Measurements from ENCODE around the gene PITPNC1.

The PITPNC1 gene

DNA sequence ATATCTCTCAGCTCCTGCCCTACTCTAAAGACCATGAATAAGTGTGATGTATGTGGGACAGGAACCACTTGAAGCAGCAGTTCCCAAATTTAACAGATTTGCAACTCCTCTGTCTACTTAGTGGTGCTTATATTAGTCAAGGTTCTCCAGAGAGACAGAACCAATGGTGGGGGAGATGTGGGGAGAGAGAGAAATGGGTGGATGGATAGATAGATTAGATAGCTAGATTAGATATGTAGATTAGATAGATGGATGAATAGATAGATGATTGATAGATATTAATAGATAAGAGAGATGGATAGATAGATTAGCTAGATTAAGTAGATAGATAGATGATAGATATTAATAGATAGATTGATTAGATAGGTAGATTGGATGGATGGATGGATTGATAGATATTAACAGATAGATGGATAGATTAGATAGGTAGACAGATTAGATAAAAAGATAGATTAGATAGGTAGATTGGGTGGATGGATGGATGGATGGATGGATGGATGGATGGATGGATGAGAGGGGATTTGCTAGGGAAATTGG, 186.7 kb downstream of the PITPNC1 start:
- no peak overlapping the region for H3K4me3 ChIP-seq (ENCODE audit: low read depth, low read length)
- DNase-seq (ENCODE audit: low read depth): no peak
- TF ChIP-seq, protein P1, sequence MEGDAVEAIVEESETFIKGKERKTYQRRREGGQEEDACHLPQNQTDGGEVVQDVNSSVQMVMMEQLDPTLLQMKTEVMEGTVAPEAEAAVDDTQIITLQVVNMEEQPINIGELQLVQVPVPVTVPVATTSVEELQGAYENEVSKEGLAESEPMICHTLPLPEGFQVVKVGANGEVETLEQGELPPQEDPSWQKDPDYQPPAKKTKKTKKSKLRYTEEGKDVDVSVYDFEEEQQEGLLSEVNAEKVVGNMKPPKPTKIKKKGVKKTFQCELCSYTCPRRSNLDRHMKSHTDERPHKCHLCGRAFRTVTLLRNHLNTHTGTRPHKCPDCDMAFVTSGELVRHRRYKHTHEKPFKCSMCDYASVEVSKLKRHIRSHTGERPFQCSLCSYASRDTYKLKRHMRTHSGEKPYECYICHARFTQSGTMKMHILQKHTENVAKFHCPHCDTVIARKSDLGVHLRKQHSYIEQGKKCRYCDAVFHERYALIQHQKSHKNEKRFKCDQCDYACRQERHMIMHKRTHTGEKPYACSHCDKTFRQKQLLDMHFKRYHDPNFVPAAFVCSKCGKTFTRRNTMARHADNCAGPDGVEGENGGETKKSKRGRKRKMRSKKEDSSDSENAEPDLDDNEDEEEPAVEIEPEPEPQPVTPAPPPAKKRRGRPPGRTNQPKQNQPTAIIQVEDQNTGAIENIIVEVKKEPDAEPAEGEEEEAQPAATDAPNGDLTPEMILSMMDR (IDR thresholded peaks at IDR 0.05; ENCODE audit: insufficient read depth, low read depth, low read length, missing control alignments): no peak

DNA sequence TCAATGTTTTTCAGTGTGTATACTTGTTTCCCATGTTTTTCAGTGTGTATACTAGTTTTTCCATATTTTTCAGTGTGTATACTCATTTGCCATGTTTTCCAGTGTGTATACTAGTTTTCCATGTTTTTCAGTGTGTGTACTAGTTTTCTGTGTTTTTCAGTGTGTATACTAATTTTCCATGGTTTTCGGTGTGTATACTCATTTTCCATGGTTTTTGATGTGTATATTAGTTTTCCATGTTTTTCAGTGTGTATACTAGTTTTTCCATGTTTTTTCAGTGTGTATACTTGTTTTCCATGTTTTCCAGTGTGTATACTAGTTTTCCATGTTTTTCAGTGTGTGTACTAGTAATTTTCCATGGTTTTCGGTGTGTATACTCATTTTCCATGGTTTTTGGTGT, 188.0 kb downstream of the PITPNC1 start:
- H3K4me3 ChIP-seq (ENCODE audit: low read depth, low read length): no peak overlapping the region
- DNase-seq (ENCODE audit: low read depth): no peak
- TF ChIP-seq, protein P1 (IDR thresholded peaks at IDR 0.05; ENCODE audit: insufficient read depth, low read depth, low read length, missing control alignments): no peak

DNA sequence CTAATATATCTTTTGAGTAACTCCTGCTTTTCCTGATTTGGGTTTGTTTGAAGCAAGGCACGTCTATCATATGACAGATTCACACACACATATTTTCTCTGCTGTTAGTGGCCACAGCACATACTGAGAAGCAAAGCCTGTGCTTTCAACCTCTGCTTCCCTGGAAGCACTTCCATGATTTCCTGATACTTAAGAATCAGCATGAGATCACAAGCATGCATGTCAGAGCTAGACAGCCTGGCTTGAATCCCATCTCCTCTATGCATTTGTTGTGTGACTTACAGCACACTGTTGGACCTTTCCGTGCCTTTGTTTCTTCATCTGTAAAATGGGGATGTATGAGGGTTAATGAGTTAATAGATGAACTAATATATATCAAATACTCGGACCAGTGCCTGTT, 189.6 kb downstream of the PITPNC1 start:
- no peak for DNase-seq (ENCODE audit: low read depth)
- TF ChIP-seq, protein P1 (IDR thresholded peaks at IDR 0.05; ENCODE audit: insufficient read depth, low read depth, low read length, missing control alignments): no peak
- H3K4me3 ChIP-seq (ENCODE audit: low read depth, low read length): no peak overlapping the region

DNA sequence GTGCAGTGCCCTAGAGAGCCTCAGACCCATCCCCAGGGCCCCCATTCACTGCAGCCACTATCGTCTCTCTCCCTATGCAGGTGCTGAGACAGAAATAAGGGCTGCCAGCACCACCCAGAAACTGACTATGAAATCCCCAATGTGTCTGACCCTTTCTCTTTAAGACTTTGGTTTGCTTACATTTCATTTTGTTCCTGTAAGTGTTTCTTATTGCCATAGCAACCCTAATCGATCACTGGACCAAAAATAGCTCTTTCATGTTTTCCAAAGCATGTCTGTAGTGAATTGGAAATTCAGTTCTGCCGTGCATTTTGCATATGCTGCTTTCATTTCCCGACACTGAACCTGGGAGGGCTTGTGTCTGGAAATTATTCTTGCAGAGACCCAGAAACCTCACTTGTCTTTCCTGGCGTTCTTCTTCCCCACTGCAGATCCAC, 192.0 kb downstream of the PITPNC1 start:
- TF ChIP-seq, protein P1 (IDR thresholded peaks at IDR 0.05; ENCODE audit: insufficient read depth, low read depth, low read length, missing control alignments): no peak
- peak; percentile 60 for DNase-seq (ENCODE audit: low read depth)
- H3K4me3 ChIP-seq (ENCODE audit: low read depth, low read length): peak overlapping the region; percentile 66

DNA sequence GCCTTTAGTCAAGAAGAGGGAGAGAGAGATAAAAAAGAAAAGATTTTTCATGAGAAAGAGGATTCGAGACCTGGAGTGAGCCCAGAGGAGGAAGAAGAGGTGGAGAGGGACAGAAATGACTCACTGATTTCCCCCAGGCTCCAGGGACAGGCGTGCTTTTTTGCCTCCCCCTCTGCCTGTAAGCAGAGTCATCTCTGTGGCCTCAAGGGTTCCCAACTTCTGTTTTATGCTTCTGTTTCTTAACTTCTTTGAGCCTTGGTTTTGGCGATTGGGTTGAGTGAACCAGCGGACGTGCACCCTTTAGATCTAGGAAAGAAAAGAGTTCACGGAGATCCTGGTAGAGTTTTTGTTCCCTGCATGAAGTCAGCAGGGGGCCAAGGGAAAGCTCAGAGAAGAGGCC, 192.8 kb downstream of the PITPNC1 start:
- peak; percentile 81 for DNase-seq (ENCODE audit: low read depth)
- H3K4me3 ChIP-seq (ENCODE audit: low read depth, low read length): peak overlapping the region; percentile 66
- TF ChIP-seq, protein P1 (IDR thresholded peaks at IDR 0.05; ENCODE audit: insufficient read depth, low read depth, low read length, missing control alignments): no peak

DNA sequence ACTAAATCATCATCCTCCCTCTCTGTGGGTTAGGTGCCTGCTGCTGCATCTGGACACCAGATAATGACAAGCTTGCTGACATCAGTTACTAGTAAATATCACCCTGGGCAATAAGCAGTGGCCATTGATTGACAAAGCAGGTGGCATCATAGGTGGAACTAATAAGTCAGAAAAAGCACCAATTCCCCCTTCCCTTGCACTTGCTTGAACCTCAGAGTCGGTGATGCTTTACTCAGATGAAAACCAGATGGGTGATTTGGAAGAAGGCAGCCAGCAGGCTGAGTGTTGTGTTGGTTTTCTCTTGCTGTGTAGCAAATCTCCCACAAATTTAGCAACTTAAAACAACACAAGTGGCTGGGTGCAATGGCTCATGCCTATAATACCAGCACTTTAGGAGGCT, 193.7 kb downstream of the PITPNC1 start:
- DNase-seq (ENCODE audit: low read depth): peak; percentile 56
- TF ChIP-seq, protein P1 (IDR thresholded peaks at IDR 0.05; ENCODE audit: insufficient read depth, low read depth, low read length, missing control alignments): no peak
- H3K4me3 ChIP-seq (ENCODE audit: low read depth, low read length): peak overlapping the region; percentile 66

DNA sequence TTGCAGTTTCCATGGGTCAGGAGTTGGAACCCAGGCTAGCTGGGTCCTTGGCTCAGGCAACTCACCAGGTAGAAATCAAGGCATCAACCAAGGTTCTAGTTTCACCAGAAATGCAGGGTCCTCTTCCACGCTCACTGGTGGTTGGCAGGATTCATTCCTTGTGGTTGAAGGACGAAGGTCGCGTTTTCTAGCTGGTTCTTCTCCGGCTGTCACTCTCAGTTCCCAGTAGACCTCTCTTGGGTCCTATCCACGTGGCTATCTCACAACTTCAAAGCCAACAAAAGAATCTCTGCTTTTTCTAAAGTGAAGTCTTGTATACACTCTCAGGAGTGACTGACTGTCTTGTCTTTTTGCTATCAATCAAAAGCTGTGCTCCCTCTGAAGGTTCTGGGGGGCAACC, 194.4 kb downstream of the PITPNC1 start:
- H3K4me3 ChIP-seq (ENCODE audit: low read depth, low read length): peak overlapping the region; percentile 66
- DNase-seq (ENCODE audit: low read depth): peak; percentile 80
- TF ChIP-seq, protein P1 (IDR thresholded peaks at IDR 0.05; ENCODE audit: insufficient read depth, low read depth, low read length, missing control alignments): no peak
